Esophagus squamous epithelium (tissue), 5 donors: ENCODE results near the gene ADAM10. TPM values are rescaled to one million over a fixed set of nuclear protein-coding genes. Genes with fewer than 3 reads are reported as not detected.

Source experiments
- DNase-seq: peaks from one replicate; lab custom pipeline; 2025; lab: John Stamatoyannopoulos, UW
- H3K27ac ChIP-seq, 4 donors: fragments of 200-600 bp; sonication (generic); one replicate each; pipeline ENCODE4 v1.5.1; 2016 to 2019; ENCODE audit warnings: mild to moderate bottlenecking in 1 of 4
- H3K27me3 ChIP-seq, 4 donors: fragments of 200-600 bp; sonication (generic); 1 replicate in 3 of 4; 2 replicates in 1 of 4; pipeline versions ENCODE4 v1.5.1 to v1.6.0; 2017 to 2021; ENCODE audit warnings: antibody characterized with exemption in 1 of 4
- H3K36me3 ChIP-seq, 3 donors: fragments of 200-600 bp; sonication (generic); one replicate each; pipeline ENCODE4 v1.5.1; 2016 to 2019
- H3K4me1 ChIP-seq, 3 donors: fragments of 200-600 bp; sonication (generic); one replicate each; pipeline ENCODE4 v1.5.1; 2017 to 2019
- H3K4me3 ChIP-seq, 4 donors: fragments of 200-600 bp; sonication (generic); 1 replicate in 3 of 4; 2 replicates in 1 of 4; pipeline ENCODE4 v1.5.1; 2016 to 2019; ENCODE audit warnings: mild to moderate bottlenecking in 2 of 4, moderate library complexity in 1 of 4
- H3K9me3 ChIP-seq, 3 donors: fragments of 200-600 bp; sonication (generic); one replicate each; pipeline ENCODE4 v1.5.1; 2016 to 2019
- POLR2A ChIP-seq, 4 donors: fragments of 450-650 bp; IDR thresholded peaks; one replicate each; pipeline ENCODE4 v1.6.1; 2017; ENCODE audit warnings: antibody characterized with exemption in 4 of 4, mild to moderate bottlenecking in 4 of 4, moderate library complexity in 3 of 4
- WGBS, 2 donors: methylation state at CpG; one replicate each; pipeline ENCODE4 v1.1.5; 2018; 5-methylcytosine and 5-hydroxymethylcytosine counted together
- intact Hi-C: fragments of 100-400 bp; cut with DNase I; formaldehyde crosslinking; loops from one replicate; pipeline ENCODE4 v1.15.0; 2022
- total RNA-seq, 4 donors: library from RNA; depleted of rRNA; stranded (reverse); fragments of >200 nt; gene quantifications; one replicate each; pipeline ENCODE4 v1.1.0, GENCODE V29; 2016
- TF ChIP-seq, protein P1 (sequence below), 6 experiments: fragments of 450-650 bp in 4 of 6; fragments of 200-600 bp in 2 of 6; sonication (generic) in 2 of 6; IDR thresholded peaks; one replicate each; pipeline ENCODE4 v1.5.1; 2016 to 2019; ENCODE audit warnings: antibody characterized with exemption in 6 of 6, mild to moderate bottlenecking in 4 of 6, moderate library complexity in 4 of 6
- donor health status: DM: yes; HTN: yes; CAD: no.

The ADAM10 gene
- total RNA-seq, 4 donors from 2014 or later, result 34.3 to 61.3 (median 52.8) TPM

DNA sequence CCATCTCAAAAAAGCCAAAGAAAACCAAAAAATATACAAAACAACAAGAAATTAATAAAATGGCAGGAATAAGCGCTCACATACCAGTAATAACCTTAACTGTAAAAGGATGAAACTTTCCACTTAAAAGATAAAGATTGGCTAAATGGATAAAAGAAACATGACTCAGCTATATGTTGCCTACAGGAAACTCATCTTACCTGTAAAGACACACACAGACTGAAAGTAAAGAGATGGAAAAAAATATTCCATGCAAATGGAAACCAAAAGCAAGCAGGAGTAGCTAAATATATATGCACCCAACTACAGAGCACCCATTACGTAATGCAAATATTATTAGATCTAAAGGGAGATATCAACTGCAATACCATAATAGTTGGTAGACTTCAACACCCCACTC lies 49.7 kb downstream of the ADAM10 start:
- Histone ChIP-seq H3K9me3 (peaks cover 0 to 17% (median 7%) of the 10 kb centered on the region in 3 donors), H3K4me3 (no peak overlapping the region), H3K4me1 (peaks cover 0 to 7% (median 3%) of the 10 kb centered on the region in 3 donors), H3K27ac (no peak overlapping the region), H3K27me3 (no peaks in the 10 kb centered on the region), H3K36me3 (peaks cover 0 to 32% (median 0%) of the 10 kb centered on the region in 3 donors)
- WGBS, 2 donors, result 98 to 100% methylated on average over 2 of the region's 2 CpGs
- TF ChIP-seq POLR2A (IDR thresholded peaks at IDR 0.05), result no peak
- TF ChIP-seq, protein P1, sequence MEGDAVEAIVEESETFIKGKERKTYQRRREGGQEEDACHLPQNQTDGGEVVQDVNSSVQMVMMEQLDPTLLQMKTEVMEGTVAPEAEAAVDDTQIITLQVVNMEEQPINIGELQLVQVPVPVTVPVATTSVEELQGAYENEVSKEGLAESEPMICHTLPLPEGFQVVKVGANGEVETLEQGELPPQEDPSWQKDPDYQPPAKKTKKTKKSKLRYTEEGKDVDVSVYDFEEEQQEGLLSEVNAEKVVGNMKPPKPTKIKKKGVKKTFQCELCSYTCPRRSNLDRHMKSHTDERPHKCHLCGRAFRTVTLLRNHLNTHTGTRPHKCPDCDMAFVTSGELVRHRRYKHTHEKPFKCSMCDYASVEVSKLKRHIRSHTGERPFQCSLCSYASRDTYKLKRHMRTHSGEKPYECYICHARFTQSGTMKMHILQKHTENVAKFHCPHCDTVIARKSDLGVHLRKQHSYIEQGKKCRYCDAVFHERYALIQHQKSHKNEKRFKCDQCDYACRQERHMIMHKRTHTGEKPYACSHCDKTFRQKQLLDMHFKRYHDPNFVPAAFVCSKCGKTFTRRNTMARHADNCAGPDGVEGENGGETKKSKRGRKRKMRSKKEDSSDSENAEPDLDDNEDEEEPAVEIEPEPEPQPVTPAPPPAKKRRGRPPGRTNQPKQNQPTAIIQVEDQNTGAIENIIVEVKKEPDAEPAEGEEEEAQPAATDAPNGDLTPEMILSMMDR (IDR thresholded peaks at IDR 0.05), result no peak
- intact Hi-C loops, result no loop called here
- no peak for DNase-seq

DNA sequence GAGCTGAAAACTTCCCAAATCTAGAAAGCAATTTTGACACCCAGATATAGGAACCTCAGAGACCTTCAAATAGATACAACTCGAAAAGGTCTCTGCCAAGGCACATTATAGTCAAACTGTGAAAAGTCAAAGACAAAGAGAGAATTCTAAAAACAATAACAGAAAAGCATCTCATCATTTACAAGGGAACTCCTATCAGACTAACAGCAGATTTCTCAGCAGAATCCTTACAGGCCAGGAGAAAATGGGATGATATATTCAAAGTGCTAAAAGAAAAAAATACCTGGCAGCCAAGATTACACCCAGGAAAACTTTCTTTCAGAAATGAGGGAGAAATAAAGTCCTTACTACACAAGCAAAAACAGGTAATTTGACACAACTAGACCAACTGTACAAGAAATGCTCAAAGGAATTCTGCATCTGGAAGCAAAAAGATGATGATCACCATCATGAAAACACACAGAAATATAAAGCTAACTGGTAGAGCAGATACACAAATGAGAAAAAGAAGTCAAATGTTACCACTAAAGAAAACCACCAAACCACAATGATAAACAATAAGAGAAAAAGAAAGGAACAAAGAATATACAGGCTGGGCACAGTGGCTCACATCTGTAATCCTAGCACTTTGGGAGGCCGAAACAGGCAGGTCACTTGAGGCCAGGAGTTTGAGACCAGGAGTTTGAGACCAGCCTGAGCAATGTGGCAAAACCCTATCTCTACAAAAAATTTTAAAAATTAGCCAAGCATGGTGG lies 50.4 kb downstream of the ADAM10 start:
- intact Hi-C loops, result no loop called here
- TF ChIP-seq, protein P1 (IDR thresholded peaks at IDR 0.05), result no peak
- peaks cover 0 to 17% (median 7%) of the 10 kb centered on the region in 3 donors for H3K9me3 ChIP-seq
- H3K27ac ChIP-seq, result no peak overlapping the region
- WGBS, 2 donors, result 91 to 94% methylated on average over 2 of the region's 2 CpGs
- no peaks in the 10 kb centered on the region for H3K27me3 ChIP-seq
- H3K36me3 ChIP-seq, result peaks cover 0 to 32% (median 0%) of the 10 kb centered on the region in 3 donors
- H3K4me3 ChIP-seq, result no peak overlapping the region
- DNase-seq, result no peak
- H3K4me1 ChIP-seq, result peaks cover 0 to 14% (median 5%) of the 10 kb centered on the region in 3 donors

DNA sequence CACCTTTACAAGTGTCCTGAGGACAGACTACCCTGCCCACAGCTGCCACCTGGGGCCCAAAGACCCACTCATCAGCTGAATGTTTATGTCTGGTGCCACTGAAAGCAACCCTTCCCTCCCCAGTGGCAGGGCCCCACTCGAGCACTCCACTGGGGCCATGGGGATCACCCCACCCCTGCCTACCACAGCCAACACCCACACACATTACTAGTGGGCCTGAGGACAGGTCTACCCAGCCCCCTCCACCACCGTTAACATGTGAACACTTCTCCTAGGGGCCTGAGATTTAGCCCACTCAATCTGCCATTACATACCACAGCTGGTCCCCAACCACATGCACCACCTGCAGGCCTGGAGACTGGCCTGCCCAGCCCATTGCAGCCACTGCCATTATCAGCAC lies 52.3 kb downstream of the ADAM10 start:
- TF ChIP-seq POLR2A (IDR thresholded peaks at IDR 0.05), result no peak
- TF ChIP-seq, protein P1 (IDR thresholded peaks at IDR 0.05), result no peak
- Histone ChIP-seq H3K27me3 (no peaks in the 10 kb centered on the region), H3K4me1 (peaks cover 0 to 16% (median 5%) of the 10 kb centered on the region in 3 donors), H3K27ac (no peak overlapping the region), H3K4me3 (no peak overlapping the region), H3K9me3 (peaks cover 0 to 17% (median 7%) of the 10 kb centered on the region in 3 donors), H3K36me3 (peaks cover 0 to 33% (median 0%) of the 10 kb centered on the region in 3 donors)
- WGBS, 2 donors, result 57 to 83% methylated on average over 1 of the region's 2 CpGs
- no peak for DNase-seq
- intact Hi-C loops, result no loop called here

DNA sequence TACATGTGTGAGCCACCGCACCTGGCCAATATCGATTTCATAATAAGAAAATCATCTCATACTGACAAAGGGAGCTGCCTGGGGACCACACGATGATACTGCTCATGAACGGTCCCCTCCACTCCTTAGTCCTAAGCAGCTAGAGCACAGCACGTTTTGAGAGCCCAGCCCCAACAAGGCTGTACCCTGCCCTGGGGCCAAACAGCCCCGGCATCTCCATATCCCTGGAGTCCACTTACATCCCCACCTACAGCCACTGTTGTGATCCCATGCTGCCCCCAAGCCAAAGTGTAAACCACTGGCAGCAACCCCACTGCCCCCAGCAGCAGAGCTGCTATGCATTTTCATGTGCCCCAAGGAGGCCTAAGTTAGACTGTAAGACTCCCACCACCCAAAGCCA lies 52.8 kb downstream of the ADAM10 start:
- H3K27me3 ChIP-seq, result no peaks in the 10 kb centered on the region
- peaks cover 0 to 16% (median 5%) of the 10 kb centered on the region in 3 donors for H3K4me1 ChIP-seq
- peaks cover 0 to 17% (median 7%) of the 10 kb centered on the region in 3 donors for H3K9me3 ChIP-seq
- H3K36me3 ChIP-seq, result peaks cover 0 to 34% (median 0%) of the 10 kb centered on the region in 3 donors
- TF ChIP-seq, protein P1 (IDR thresholded peaks at IDR 0.05), result no peak
- H3K27ac ChIP-seq, result no peak overlapping the region
- no peak overlapping the region for H3K4me3 ChIP-seq
- no peak for DNase-seq
- 90 to 94% methylated on average over 4 to 6 of the region's 6 CpGs for WGBS, 2 donors
- intact Hi-C loops, result no loop called here

DNA sequence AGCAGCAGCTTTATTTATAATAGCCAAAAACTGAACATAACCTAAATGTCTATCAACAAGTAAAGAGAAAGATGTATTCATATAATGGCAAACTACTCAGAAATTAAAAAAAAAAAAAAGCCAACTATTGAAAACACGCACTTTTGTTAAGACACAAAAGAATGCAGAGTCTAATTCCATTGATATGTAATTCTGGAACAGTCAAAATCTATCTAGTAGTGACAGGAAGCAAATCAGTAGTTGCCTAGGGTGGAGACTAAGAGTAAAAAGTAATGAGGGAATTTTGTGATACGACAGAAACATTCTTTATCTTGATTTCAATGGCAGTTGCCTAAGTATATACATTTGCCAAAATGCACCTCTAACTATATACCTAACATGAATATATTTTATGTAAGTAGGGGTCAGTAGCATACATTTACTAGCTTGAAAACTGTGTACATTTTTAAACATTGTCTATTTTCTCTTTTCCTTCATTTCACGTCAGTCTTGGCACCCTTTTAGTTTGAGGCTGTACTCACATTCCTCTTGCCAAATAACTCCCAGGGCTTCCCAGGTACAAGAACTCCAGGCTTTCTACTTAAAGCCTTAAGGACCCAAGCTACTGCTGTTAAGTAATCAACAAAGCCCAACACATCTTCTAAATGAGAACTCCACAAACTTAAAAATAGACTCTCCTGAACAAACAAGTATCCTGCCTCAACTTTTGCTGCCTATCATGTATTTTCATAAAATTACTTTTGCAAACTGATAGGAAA lies 54.7 kb downstream of the ADAM10 start:
- peaks cover 0 to 21% (median 5%) of the 10 kb centered on the region in 3 donors for H3K4me1 ChIP-seq
- 38 to 41% methylated on average over 3 of the region's 3 CpGs for WGBS, 2 donors
- no peaks in the 10 kb centered on the region for H3K27me3 ChIP-seq
- peaks cover 0 to 14% (median 7%) of the 10 kb centered on the region in 3 donors for H3K9me3 ChIP-seq
- no peak overlapping the region for H3K27ac ChIP-seq
- no peak for DNase-seq
- TF ChIP-seq POLR2A (IDR thresholded peaks at IDR 0.05), result no peak
- TF ChIP-seq, protein P1 (IDR thresholded peaks at IDR 0.05), result no peak
- H3K36me3 ChIP-seq, result peaks cover 0 to 24% (median 0%) of the 10 kb centered on the region in 3 donors
- no peak overlapping the region for H3K4me3 ChIP-seq
- intact Hi-C loops, result no loop called here
